HEK293 (cell line): ENCODE data around the gene VKORC1L1.
A peak's percentile ranks its signal among the peaks of the same experiment; 100 is the strongest.
"Not testable (repeated sequence)": the region's sequence is repeated elsewhere in the genome, so short reads cannot be mapped to it uniquely, and the experiment has no call there.

ENCODE experiments used
- CTCF ChIA-PET: fragments of 350-600 bp; formaldehyde crosslinking; extraction: SDS; loops from one replicate; lab custom pipeline; 2021; ENCODE audit warnings: antibody characterized with exemption; lab: Yijun Ruan, JAX
- POLR2A ChIA-PET: fragments of 300-600 bp; formaldehyde crosslinking; extraction: SDS; loops from one replicate; lab custom pipeline; 2020; ENCODE audit warnings: antibody characterized with exemption, inconsistent platforms; lab: Yijun Ruan, JAX
- H3K27ac ChIP-seq: fragments of 200-500 bp; sonication (Bioruptor generic); 2 replicates; pipeline ENCODE4 v1.5.1; 2014; ENCODE audit warnings: low read depth, low read length, control low read depth, inconsistent platforms; ENCODE audit errors: extremely low read depth
- H3K36me3 ChIP-seq, 2 experiments: fragments of 200-500 bp in 1 of 2; sonication (Bioruptor generic) in 1 of 2; 1 replicate in 1 of 2; 2 replicates in 1 of 2; pipeline ENCODE4 v1.5.1; 2014 to 2017; ENCODE audit warnings: inconsistent platforms in 2 of 2, low read length in 2 of 2; ENCODE audit not compliant: control insufficient read depth in 2 of 2, insufficient read depth in 1 of 2
- H3K4me1 ChIP-seq: fragments of 200-500 bp; sonication (Bioruptor generic); 2 replicates; pipeline ENCODE4 v1.5.1; 2014; ENCODE audit warnings: mild to moderate bottlenecking, low read length, inconsistent platforms; ENCODE audit not compliant: control insufficient read depth, insufficient read depth
- H3K4me3 ChIP-seq: 2 replicates; pipeline ENCODE4 v1.5.1; 2011; ENCODE audit warnings: low read depth, mild to moderate bottlenecking, control low read depth, low read length, moderate library complexity
- H3K9me3 ChIP-seq: fragments of 200-500 bp; sonication (Bioruptor generic); 2 replicates; pipeline ENCODE4 v1.5.1; 2014; ENCODE audit warnings: low read depth, low read length, inconsistent platforms; ENCODE audit not compliant: control insufficient read depth, insufficient read depth
- GLI2 ChIP-seq: fragments of 450-650 bp; formaldehyde crosslinking; IDR thresholded peaks from 2 replicates; pipeline ENCODE4; 2017; ENCODE audit warnings: missing biosample characterization, missing genetic modification characterization, low read depth, borderline replicate concordance
- MEIS1 ChIP-seq: sonication (generic); formaldehyde crosslinking; IDR thresholded peaks from 2 replicates; pipeline ENCODE4 v1.8.1; 2022; ENCODE audit warnings: missing genetic modification reagents, mild to moderate bottlenecking, borderline replicate concordance
- SALL2 ChIP-seq: fragments of 450-650 bp; formaldehyde crosslinking; IDR thresholded peaks from 2 replicates; pipeline ENCODE4 v1.5.0; 2017; ENCODE audit warnings: missing biosample characterization, mild to moderate bottlenecking, missing genetic modification characterization, borderline replicate concordance
- TCF7L2 ChIP-seq: IDR thresholded peaks from 2 replicates; pipeline ENCODE4 v1.6.1; 2011; ENCODE audit warnings: low read depth, mild to moderate bottlenecking, inconsistent platforms, low read length, moderate library complexity, borderline replicate concordance
- ZBTB8A ChIP-seq: fragments of 450-650 bp; formaldehyde crosslinking; IDR thresholded peaks from 2 replicates; pipeline ENCODE4 v1.5.1; 2016; ENCODE audit warnings: missing biosample characterization, missing genetic modification characterization
- ZFP3 ChIP-seq: fragments of 450-650 bp; formaldehyde crosslinking; IDR thresholded peaks from 2 replicates; pipeline ENCODE4 v1.5.1; 2016; ENCODE audit warnings: low read depth, missing biosample characterization, missing genetic modification characterization
- ZNF23 ChIP-seq: fragments of 450-650 bp; formaldehyde crosslinking; IDR thresholded peaks from 2 replicates; pipeline ENCODE4 v1.5.1; 2016; ENCODE audit warnings: missing biosample characterization, missing genetic modification characterization, borderline replicate concordance
- ZNF394 ChIP-seq: fragments of 450-650 bp; formaldehyde crosslinking; IDR thresholded peaks from 2 replicates; pipeline ENCODE4 v1.5.1; 2016; ENCODE audit warnings: missing biosample characterization, missing genetic modification characterization, mild to moderate bottlenecking, moderate library complexity, borderline replicate concordance
- ZNF426 ChIP-seq: fragments of 450-650 bp; formaldehyde crosslinking; IDR thresholded peaks from 2 replicates; pipeline ENCODE4 v1.5.1; 2017; ENCODE audit warnings: missing biosample characterization, missing genetic modification characterization, mild to moderate bottlenecking, inconsistent platforms, moderate library complexity
- ZNF521 ChIP-seq: fragments of 450-650 bp; formaldehyde crosslinking; IDR thresholded peaks from 2 replicates; pipeline ENCODE4 v1.5.1; 2017; ENCODE audit warnings: missing biosample characterization, mild to moderate bottlenecking, missing genetic modification characterization
- ZNF555 ChIP-seq: fragments of 450-650 bp; formaldehyde crosslinking; conservative IDR thresholded peaks from 2 replicates; pipeline ENCODE4 v1.5.1; 2017; ENCODE audit warnings: missing biosample characterization, mild to moderate bottlenecking, missing genetic modification characterization, inconsistent platforms
- ZNF623 ChIP-seq: fragments of 450-650 bp; formaldehyde crosslinking; IDR thresholded peaks from 2 replicates; pipeline ENCODE4 v1.5.1; 2016; ENCODE audit warnings: missing biosample characterization, missing genetic modification characterization
- ZNF664 ChIP-seq: fragments of 450-650 bp; formaldehyde crosslinking; IDR thresholded peaks from 2 replicates; pipeline ENCODE4 v1.5.1; 2016; ENCODE audit warnings: missing biosample characterization, missing genetic modification characterization
- ZNF792 ChIP-seq: fragments of 450-650 bp; formaldehyde crosslinking; IDR thresholded peaks from 2 replicates; pipeline ENCODE4 v1.5.1; 2016; ENCODE audit warnings: missing biosample characterization, missing genetic modification characterization
- TF ChIP-seq, protein P1 (sequence below): fragments of 450-650 bp; formaldehyde crosslinking; conservative IDR thresholded peaks from 2 replicates; pipeline ENCODE4 v1.5.1; 2016; ENCODE audit warnings: low read depth, missing biosample characterization, missing genetic modification characterization
- TF ChIP-seq, protein P2 (sequence below): fragments of 450-650 bp; formaldehyde crosslinking; conservative IDR thresholded peaks from 2 replicates; pipeline ENCODE4 v1.5.1; 2016; ENCODE audit warnings: low read depth, missing biosample characterization, missing genetic modification characterization
- TF ChIP-seq, protein P3 (sequence below): fragments of 450-650 bp; formaldehyde crosslinking; IDR thresholded peaks from 2 replicates; pipeline ENCODE4 v1.5.1; 2016; ENCODE audit warnings: missing biosample characterization, missing genetic modification characterization
- TF ChIP-seq, protein P4 (sequence below): fragments of 450-650 bp; formaldehyde crosslinking; IDR thresholded peaks from 2 replicates; pipeline ENCODE4 v1.5.1; 2016; ENCODE audit warnings: missing biosample characterization, missing genetic modification characterization, borderline replicate concordance

Gene VKORC1L1

GRCh38 chr7:65991829-65992228 is 119.0 kb downstream of the VKORC1L1 start:
- POLR2A ChIA-PET, H3K36me3 ChIP-seq, H3K27ac ChIP-seq, H3K9me3 ChIP-seq, H3K4me1 ChIP-seq, H3K4me3 ChIP-seq: not testable (repeated sequence)
- peak; percentile 68; the same call in 1 of the 2 replicates for TF ChIP-seq ZNF394
- peak; percentile 41 for TF ChIP-seq ZNF623 (tag by site-specific recombination)
- TF ChIP-seq, protein P1, sequence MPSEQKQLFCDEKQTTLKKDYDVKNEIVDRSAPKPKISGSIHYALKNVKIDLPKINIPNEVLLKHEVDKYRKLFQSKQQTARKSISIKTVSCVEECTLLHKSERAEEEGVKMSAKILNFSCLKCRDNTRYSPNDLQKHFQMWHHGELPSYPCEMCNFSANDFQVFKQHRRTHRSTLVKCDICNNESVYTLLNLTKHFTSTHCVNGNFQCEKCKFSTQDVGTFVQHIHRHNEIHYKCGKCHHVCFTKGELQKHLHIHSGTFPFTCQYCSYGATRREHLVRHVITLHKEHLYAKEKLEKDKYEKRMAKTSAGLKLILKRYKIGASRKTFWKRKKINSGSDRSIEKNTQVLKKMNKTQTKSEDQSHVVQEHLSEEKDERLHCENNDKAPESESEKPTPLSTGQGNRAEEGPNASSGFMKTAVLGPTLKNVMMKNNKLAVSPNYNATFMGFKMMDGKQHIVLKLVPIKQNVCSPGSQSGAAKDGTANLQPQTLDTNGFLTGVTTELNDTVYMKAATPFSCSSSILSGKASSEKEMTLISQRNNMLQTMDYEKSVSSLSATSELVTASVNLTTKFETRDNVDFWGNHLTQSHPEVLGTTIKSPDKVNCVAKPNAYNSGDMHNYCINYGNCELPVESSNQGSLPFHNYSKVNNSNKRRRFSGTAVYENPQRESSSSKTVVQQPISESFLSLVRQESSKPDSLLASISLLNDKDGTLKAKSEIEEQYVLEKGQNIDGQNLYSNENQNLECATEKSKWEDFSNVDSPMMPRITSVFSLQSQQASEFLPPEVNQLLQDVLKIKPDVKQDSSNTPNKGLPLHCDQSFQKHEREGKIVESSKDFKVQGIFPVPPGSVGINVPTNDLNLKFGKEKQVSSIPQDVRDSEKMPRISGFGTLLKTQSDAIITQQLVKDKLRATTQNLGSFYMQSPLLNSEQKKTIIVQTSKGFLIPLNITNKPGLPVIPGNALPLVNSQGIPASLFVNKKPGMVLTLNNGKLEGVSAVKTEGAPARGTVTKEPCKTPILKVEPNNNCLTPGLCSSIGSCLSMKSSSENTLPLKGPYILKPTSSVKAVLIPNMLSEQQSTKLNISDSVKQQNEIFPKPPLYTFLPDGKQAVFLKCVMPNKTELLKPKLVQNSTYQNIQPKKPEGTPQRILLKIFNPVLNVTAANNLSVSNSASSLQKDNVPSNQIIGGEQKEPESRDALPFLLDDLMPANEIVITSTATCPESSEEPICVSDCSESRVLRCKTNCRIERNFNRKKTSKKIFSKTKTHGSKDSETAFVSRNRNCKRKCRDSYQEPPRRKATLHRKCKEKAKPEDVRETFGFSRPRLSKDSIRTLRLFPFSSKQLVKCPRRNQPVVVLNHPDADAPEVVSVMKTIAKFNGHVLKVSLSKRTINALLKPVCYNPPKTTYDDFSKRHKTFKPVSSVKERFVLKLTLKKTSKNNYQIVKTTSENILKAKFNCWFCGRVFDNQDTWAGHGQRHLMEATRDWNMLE (tag by site-specific recombination): peak; percentile 52; the same call in 1 of the 2 replicates
- peak; percentile 37; the same call in 1 of the 2 replicates for TF ChIP-seq ZBTB8A
- TF ChIP-seq ZNF555 (tag by site-specific recombination): peak; percentile 27
- TF ChIP-seq, protein P2, sequence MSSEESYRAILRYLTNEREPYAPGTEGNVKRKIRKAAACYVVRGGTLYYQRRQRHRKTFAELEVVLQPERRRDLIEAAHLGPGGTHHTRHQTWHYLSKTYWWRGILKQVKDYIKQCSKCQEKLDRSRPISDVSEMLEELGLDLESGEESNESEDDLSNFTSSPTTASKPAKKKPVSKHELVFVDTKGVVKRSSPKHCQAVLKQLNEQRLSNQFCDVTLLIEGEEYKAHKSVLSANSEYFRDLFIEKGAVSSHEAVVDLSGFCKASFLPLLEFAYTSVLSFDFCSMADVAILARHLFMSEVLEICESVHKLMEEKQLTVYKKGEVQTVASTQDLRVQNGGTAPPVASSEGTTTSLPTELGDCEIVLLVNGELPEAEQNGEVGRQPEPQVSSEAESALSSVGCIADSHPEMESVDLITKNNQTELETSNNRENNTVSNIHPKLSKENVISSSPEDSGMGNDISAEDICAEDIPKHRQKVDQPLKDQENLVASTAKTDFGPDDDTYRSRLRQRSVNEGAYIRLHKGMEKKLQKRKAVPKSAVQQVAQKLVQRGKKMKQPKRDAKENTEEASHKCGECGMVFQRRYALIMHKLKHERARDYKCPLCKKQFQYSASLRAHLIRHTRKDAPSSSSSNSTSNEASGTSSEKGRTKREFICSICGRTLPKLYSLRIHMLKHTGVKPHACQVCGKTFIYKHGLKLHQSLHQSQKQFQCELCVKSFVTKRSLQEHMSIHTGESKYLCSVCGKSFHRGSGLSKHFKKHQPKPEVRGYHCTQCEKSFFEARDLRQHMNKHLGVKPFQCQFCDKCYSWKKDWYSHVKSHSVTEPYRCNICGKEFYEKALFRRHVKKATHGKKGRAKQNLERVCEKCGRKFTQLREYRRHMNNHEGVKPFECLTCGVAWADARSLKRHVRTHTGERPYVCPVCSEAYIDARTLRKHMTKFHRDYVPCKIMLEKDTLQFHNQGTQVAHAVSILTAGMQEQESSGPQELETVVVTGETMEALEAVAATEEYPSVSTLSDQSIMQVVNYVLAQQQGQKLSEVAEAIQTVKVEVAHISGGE (tag by site-specific recombination): peak; percentile 25; the same call in 1 of the 2 replicates
- TF ChIP-seq ZNF426: peak; percentile 46
- CTCF ChIA-PET: interaction anchor here (0.6 kb wide), 1 partner anchor 8 kb away, joined by 4 read pairs; no protein-coding TSS in a partner anchor

DNA sequence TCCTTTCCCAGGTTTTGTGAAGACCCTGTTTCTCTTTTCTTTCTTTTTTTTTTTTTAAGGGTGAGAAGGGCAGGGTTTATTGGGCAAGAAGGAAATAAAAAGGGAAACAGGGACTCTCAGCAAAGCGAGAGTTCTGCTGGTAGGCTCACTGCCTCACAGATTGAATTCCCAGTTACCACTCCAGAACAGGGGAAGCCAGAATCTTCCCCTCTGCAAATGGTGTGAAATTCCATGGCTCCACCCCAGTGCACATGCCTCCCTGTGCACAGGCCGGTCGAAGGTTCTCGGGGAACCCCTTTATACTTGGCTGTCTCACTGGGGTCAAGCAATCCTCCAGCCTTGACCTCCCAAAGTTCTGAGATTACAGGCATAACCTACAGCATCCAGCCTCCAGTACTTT is 119.7 kb downstream of the VKORC1L1 start:
- CTCF ChIA-PET: interaction anchor here (0.6 kb wide), 2 partner anchors 9 to 352 kb away, joined by 3 to 4 read pairs; no protein-coding TSS in a partner anchor
- POLR2A ChIA-PET: no interaction called here
- no peak overlapping the region for H3K4me3 ChIP-seq
- TF ChIP-seq MEIS1 (CRISPR knock-in tag) (no peak), ZNF792 (no peak), ZFP3 (tag by site-specific recombination) (no peak), ZNF23 (tag by site-specific recombination) (no peak), ZNF521 (tag by site-specific recombination) (no peak), TCF7L2 (no peak), GLI2 (tag by site-specific recombination) (no peak), ZNF664 (no peak), SALL2 (tag by site-specific recombination) (no peak)
- TF ChIP-seq, protein P3, sequence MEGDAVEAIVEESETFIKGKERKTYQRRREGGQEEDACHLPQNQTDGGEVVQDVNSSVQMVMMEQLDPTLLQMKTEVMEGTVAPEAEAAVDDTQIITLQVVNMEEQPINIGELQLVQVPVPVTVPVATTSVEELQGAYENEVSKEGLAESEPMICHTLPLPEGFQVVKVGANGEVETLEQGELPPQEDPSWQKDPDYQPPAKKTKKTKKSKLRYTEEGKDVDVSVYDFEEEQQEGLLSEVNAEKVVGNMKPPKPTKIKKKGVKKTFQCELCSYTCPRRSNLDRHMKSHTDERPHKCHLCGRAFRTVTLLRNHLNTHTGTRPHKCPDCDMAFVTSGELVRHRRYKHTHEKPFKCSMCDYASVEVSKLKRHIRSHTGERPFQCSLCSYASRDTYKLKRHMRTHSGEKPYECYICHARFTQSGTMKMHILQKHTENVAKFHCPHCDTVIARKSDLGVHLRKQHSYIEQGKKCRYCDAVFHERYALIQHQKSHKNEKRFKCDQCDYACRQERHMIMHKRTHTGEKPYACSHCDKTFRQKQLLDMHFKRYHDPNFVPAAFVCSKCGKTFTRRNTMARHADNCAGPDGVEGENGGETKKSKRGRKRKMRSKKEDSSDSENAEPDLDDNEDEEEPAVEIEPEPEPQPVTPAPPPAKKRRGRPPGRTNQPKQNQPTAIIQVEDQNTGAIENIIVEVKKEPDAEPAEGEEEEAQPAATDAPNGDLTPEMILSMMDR (tag by site-specific recombination): no peak
- TF ChIP-seq, protein P4, sequence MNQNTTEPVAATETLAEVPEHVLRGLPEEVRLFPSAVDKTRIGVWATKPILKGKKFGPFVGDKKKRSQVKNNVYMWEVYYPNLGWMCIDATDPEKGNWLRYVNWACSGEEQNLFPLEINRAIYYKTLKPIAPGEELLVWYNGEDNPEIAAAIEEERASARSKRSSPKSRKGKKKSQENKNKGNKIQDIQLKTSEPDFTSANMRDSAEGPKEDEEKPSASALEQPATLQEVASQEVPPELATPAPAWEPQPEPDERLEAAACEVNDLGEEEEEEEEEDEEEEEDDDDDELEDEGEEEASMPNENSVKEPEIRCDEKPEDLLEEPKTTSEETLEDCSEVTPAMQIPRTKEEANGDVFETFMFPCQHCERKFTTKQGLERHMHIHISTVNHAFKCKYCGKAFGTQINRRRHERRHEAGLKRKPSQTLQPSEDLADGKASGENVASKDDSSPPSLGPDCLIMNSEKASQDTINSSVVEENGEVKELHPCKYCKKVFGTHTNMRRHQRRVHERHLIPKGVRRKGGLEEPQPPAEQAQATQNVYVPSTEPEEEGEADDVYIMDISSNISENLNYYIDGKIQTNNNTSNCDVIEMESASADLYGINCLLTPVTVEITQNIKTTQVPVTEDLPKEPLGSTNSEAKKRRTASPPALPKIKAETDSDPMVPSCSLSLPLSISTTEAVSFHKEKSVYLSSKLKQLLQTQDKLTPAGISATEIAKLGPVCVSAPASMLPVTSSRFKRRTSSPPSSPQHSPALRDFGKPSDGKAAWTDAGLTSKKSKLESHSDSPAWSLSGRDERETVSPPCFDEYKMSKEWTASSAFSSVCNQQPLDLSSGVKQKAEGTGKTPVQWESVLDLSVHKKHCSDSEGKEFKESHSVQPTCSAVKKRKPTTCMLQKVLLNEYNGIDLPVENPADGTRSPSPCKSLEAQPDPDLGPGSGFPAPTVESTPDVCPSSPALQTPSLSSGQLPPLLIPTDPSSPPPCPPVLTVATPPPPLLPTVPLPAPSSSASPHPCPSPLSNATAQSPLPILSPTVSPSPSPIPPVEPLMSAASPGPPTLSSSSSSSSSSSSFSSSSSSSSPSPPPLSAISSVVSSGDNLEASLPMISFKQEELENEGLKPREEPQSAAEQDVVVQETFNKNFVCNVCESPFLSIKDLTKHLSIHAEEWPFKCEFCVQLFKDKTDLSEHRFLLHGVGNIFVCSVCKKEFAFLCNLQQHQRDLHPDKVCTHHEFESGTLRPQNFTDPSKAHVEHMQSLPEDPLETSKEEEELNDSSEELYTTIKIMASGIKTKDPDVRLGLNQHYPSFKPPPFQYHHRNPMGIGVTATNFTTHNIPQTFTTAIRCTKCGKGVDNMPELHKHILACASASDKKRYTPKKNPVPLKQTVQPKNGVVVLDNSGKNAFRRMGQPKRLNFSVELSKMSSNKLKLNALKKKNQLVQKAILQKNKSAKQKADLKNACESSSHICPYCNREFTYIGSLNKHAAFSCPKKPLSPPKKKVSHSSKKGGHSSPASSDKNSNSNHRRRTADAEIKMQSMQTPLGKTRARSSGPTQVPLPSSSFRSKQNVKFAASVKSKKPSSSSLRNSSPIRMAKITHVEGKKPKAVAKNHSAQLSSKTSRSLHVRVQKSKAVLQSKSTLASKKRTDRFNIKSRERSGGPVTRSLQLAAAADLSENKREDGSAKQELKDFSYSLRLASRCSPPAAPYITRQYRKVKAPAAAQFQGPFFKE (tag by site-specific recombination): no peak

More for the DNA sequence above, 119.7 kb downstream of the VKORC1L1 start:
- H3K27ac ChIP-seq: no peak overlapping the region
- H3K36me3 ChIP-seq: no peaks in the 10 kb centered on the region
- H3K9me3 ChIP-seq: no peaks in the 10 kb centered on the region
- no peaks in the 10 kb centered on the region for H3K4me1 ChIP-seq
